HepG2 (cell line): ENCODE results near the gene PDZD2. TPM values are rescaled to one million over a fixed set of nuclear protein-coding genes. Genes with fewer than 3 reads are reported as not detected.

Source experiments
- ATAC-seq: fragments of 200-7000 bp; cut with Tn5 transposase; 3 replicates; pipeline ENCODE4 v1.9.1; 2020; ENCODE audit warnings: mild to moderate bottlenecking, moderate library complexity
- BruUV-seq: library from RNA; stranded (reverse); fragments of 400-500 nt; replicated peaks from 2 replicates; lab custom pipeline; 2021; lab: Mats Ljungman, UMichigan
- CTCF ChIA-PET: fragments of 300-600 bp; formaldehyde crosslinking; extraction: SDS; loops from one replicate; lab custom pipeline; 2021; ENCODE audit warnings: low total read pairs, inconsistent platforms, low intra/inter-chr PET ratio; lab: Yijun Ruan, JAX
- POLR2A ChIA-PET: fragments of 350-600 bp; sonication (Branson Sonifier 250); formaldehyde crosslinking; loops from one replicate; lab custom pipeline; 2020; ENCODE audit warnings: antibody characterized with exemption, inconsistent platforms; lab: Yijun Ruan, JAX
- DNase-seq: peaks from one replicate; pipeline ENCODE4 v3.0.0-alpha.2; 2015; ENCODE audit warnings: low spot score
- FAIRE-seq: peaks from 3 replicates; lab custom pipeline; 2011; peaks lifted over from hg19 to GRCh38; lab: Jason Lieb, UNC
- H2AFZ ChIP-seq: one replicate; pipeline ENCODE4 v1.6.1; 2011; ENCODE audit warnings: low read length, inconsistent platforms
- H3K27ac ChIP-seq: fragments of 300-600 bp; 3 replicates; pipeline ENCODE4 v1.8.0; 2011; ENCODE audit warnings: mixed run types, mild to moderate bottlenecking, mixed read lengths, low read length, inconsistent platforms; ENCODE audit not compliant: insufficient read depth; ENCODE audit errors: extremely low read length
- H3K27me3 ChIP-seq, 2 experiments: fragments of 200-600 bp in 1 of 2; 2 replicates in 1 of 2; 3 replicates in 1 of 2; pipeline versions ENCODE4 v1.6.0 to v1.8.0; 2011; ENCODE audit warnings: low read length in 2 of 2, mild to moderate bottlenecking in 2 of 2, moderate library complexity in 2 of 2, inconsistent platforms in 1 of 2; ENCODE audit not compliant: insufficient read depth in 2 of 2, control insufficient read depth in 1 of 2
- H3K36me3 ChIP-seq, 2 experiments: fragments of 200-600 bp in 1 of 2; replicated peaks in 1 of 2; 2 replicates in 1 of 2; 3 replicates in 1 of 2; pipeline versions ENCODE4 v1.5.1 to v1.8.0; 2011; ENCODE audit warnings: low read length in 2 of 2, inconsistent platforms in 1 of 2; ENCODE audit not compliant: insufficient read depth in 2 of 2, control insufficient read depth in 1 of 2
- H3K4me1 ChIP-seq: 2 replicates; pipeline ENCODE4 v1.5.1; 2012; ENCODE audit warnings: low read length, inconsistent platforms; ENCODE audit not compliant: insufficient read depth
- H3K4me2 ChIP-seq: 2 replicates; pipeline ENCODE4 v1.6.0; 2011; ENCODE audit warnings: low read depth, low read length, inconsistent platforms
- H3K4me3 ChIP-seq, 3 experiments: fragments of 200-600 bp in 1 of 3; sonication (generic), shearing (Covaris generic) in 1 of 3; replicated peaks in 1 of 3; 2 replicates each; pipeline ENCODE4 v1.5.1; 2011 to 2016; ENCODE audit warnings: low read length in 3 of 3, inconsistent platforms in 2 of 3, low read depth in 2 of 3, mild to moderate bottlenecking in 2 of 3, control low read depth in 1 of 3, mixed read lengths in 1 of 3; ENCODE audit not compliant: insufficient read depth in 1 of 3
- H3K79me2 ChIP-seq: one replicate; pipeline ENCODE4 v1.6.1; 2011; ENCODE audit warnings: low read length, inconsistent platforms; ENCODE audit not compliant: insufficient read depth
- H3K9ac ChIP-seq: 2 replicates; pipeline ENCODE4 v1.6.0; 2011; ENCODE audit warnings: mild to moderate bottlenecking, low read depth, low read length, inconsistent platforms; ENCODE audit not compliant: insufficient read depth
- H3K9me3 ChIP-seq: 2 replicates; pipeline ENCODE4 v1.5.1; 2012; ENCODE audit warnings: mild to moderate bottlenecking, low read length
- H4K20me1 ChIP-seq: 2 replicates; pipeline ENCODE4 v1.6.0; 2011; ENCODE audit warnings: inconsistent platforms, mild to moderate bottlenecking, low read length, moderate library complexity; ENCODE audit not compliant: insufficient read depth
- DBP ChIP-seq: sonication (generic); formaldehyde crosslinking; IDR thresholded peaks from 2 replicates; pipeline ENCODE4 v1.4.0; 2020; ENCODE audit warnings: missing genetic modification reagents; ENCODE audit errors: not compliant biosample characterization
- HHEX ChIP-seq: IDR thresholded peaks from 2 replicates; pipeline ENCODE4 v1.6.1; 2016; ENCODE audit warnings: control low read depth
- IRF1 ChIP-seq: sonication (generic); formaldehyde crosslinking; IDR thresholded peaks from 2 replicates; pipeline ENCODE4 v1.4.0; 2020; ENCODE audit warnings: low read depth, mild to moderate bottlenecking, missing genetic modification reagents
- PAF1 ChIP-seq: IDR thresholded peaks from 2 replicates; pipeline ENCODE4 v1.6.1; 2016; ENCODE audit warnings: missing genetic modification reagents, missing compliant biosample characterization
- ZFP36L2 ChIP-seq: sonication (generic); formaldehyde crosslinking; IDR thresholded peaks from 2 replicates; pipeline ENCODE4 v1.4.0; 2020; ENCODE audit warnings: missing genetic modification reagents
- ZNF615 ChIP-seq: sonication (generic); formaldehyde crosslinking; IDR thresholded peaks from 2 replicates; pipeline ENCODE4 v1.5.0; 2020; ENCODE audit warnings: mild to moderate bottlenecking, missing genetic modification reagents, borderline replicate concordance
- ZNF704 ChIP-seq: sonication (generic); formaldehyde crosslinking; IDR thresholded peaks from 2 replicates; pipeline ENCODE4 v1.8.1; 2023; ENCODE audit warnings: mild to moderate bottlenecking, inconsistent platforms, moderate library complexity, missing genetic modification reagents, borderline replicate concordance
- WGBS: methylation state at CpG from one replicate; pipeline ENCODE4 v1.1.6; 2017; ENCODE audit warnings: low lambda C conversion rate; 5-methylcytosine and 5-hydroxymethylcytosine counted together
- in situ Hi-C: cut with HindIII; loops from 2 replicates; pipeline ENCODE4 v1.10.0; 2017; ENCODE audit warnings: low pct_unique_long_range_greater_than_20kb; ENCODE audit not compliant: extremely low pct_ligation_motif_present
- intact Hi-C: fragments of 100-400 bp; cut with micrococcal nuclease; formaldehyde crosslinking; loops from one replicate; pipeline ENCODE4 v1.10.0; 2022; ENCODE audit not compliant: unreplicated experiment
- polyA plus RNA-seq, 8 experiments: library from polyadenylated mRNA; depleted of rRNA in 3 of 8; stranded (reverse) in 7 of 8; unstranded in 1 of 8; fragments of >200 nt; fragmentation: Illumina TruSeq in 4 of 8; extraction: Trizol in 4 of 8; gene quantifications; 2 replicates each; pipeline versions ENCODE4 v1.2.1 to v1.2.3, GENCODE V29; 2011 to 2016; ENCODE audit warnings: low read depth in 4 of 8, missing spikeins in 1 of 8, mixed read lengths in 1 of 8; ENCODE audit not compliant: insufficient read depth in 1 of 8
- total RNA-seq, 5 experiments: library from RNA; depleted of rRNA; stranded (reverse); fragments of >200 nt; fragmentation: Illumina TruSeq; extraction: Trizol; gene quantifications; 2 replicates each; pipeline ENCODE4 v1.2.3, GENCODE V29; 2016; ENCODE audit warnings: low read depth in 1 of 5

Gene PDZD2
- total and polyA plus RNA-seq, 2 of the 13 experiments (the other 11 are each of a cell fraction or from before 2014, with no cell fraction given): 0.04 TPM; not detected in 1

DNA sequence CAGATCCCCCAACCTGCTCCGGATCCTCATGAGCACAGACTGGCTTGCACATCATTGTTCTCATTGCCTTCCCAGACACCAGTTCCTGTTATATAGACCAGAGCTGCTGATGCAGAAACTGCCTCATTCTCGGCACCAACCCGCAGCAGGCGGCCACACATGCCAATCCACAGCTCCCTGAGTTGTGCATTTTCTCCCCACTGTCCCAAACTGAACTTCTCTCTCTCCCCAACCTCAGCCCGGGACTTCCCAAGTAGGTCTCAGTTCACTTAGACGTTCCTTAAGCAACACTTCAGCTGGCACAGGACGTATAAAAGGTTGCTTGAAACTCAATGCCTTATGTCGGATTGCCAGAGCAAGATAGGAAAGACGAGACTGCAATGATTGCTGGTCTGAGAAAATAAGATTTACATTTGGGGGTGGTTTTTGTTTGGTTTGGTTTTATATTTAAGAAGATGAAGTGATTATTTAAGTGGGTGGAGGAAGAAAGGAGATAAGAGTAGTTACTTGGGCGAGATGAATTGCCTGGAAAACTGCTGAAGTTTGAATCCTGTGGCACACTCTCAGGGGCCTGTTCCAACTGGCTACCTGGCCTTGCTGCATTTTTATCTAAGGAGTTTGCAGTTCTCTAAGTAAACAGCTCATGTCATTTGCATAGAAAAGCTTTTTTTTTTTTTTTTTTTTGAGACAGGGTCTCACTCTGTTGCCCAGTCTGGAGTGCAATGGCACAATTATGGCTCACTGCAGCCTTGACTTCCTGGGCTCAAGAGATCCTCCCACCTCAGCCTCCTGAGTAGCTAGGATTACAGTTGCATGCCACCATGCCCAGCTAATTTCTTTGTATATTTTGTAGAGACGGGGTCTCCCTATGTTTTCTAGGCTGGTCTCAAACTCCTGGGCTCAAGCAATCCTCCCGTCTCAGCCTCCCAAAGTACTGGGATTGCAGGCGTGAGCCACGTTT, 379.8 kb downstream of the PDZD2 start:
- FAIRE-seq: no peak
- intact Hi-C loops (no loop called here), in situ Hi-C loops (no loop called here)
- 25% methylated on average over 14 of the region's 14 CpGs for WGBS
- H3K27me3 ChIP-seq: peaks cover 0 to 40% of the 10 kb centered on the region in 2 experiments; a peak in 2 of 5 replicates
- TF ChIP-seq PAF1 (CRISPR knock-in tag): no peak
- TF ChIP-seq IRF1: no peak
- no peak for TF ChIP-seq ZNF704 (CRISPR knock-in tag)
- TF ChIP-seq ZFP36L2 (CRISPR knock-in tag): no peak
- no peak for TF ChIP-seq HHEX (CRISPR knock-in tag)
- TF ChIP-seq ZNF615 (CRISPR knock-in tag): no peak
- no peak for TF ChIP-seq DBP (CRISPR knock-in tag)
- H3K4me3 ChIP-seq: no peak overlapping the region
- H3K4me1 ChIP-seq: no peaks in the 10 kb centered on the region
- ATAC-seq: no peak
- H3K36me3 ChIP-seq: no peaks in the 10 kb centered on the region
- no peak overlapping the region for H2AFZ ChIP-seq
- no peaks in the 10 kb centered on the region for H3K9me3 ChIP-seq
- no peak overlapping the region for H3K27ac ChIP-seq
- POLR2A ChIA-PET: no interaction called here
- CTCF ChIA-PET: no interaction called here
- no peak for DNase-seq
- H3K4me2 ChIP-seq: no peak overlapping the region
- H3K9ac ChIP-seq: no peak overlapping the region
- H4K20me1 ChIP-seq: no peaks in the 10 kb centered on the region
- H3K79me2 ChIP-seq: no peaks in the 10 kb centered on the region
- BruUV-seq: no TSS peak
